ENCODE data around the gene GMFB. TPM values are rescaled to one million over a fixed set of nuclear protein-coding genes. Genes with fewer than 3 reads are reported as not detected.
"Not testable (repeated sequence)": the region's sequence is repeated elsewhere in the genome, so short reads cannot be mapped to it uniquely, and the experiment has no call there.

The GMFB gene
- total RNA-seq, 2 donors from 2014 or later: 60.0 to 60.8 TPM

- peak; percentile 98 for DNase-seq (ENCODE audit: low spot score)
- intact Hi-C loops (cut with DNase I): no loop called here
These were observed 47.6 kb downstream of the GMFB start, which contains the start of gene CNIH1 for GRCh38 chr14:54440873-54441868. Gene CNIH1 (minus strand): TSS chr14:54441374. CDS start chr14:54441327, 47 bp downstream.

GRCh38 chr14:54440476-54440872 lies 48.3 kb downstream of the GMFB start:
- intact Hi-C loops (cut with DNase I): no loop called here
- no peak for DNase-seq (ENCODE audit: low spot score)

GRCh38 chr14:54440037-54440436 lies 48.7 kb downstream of the GMFB start:
- no peak for DNase-seq (ENCODE audit: low spot score)
- intact Hi-C loops (cut with DNase I): no loop called here

GRCh38 chr14:54438703-54439102 lies 50.1 kb downstream of the GMFB start:
- intact Hi-C loops (cut with DNase I): no loop called here
- DNase-seq (ENCODE audit: low spot score): no peak

GRCh38 chr14:54437954-54438353 lies 50.8 kb downstream of the GMFB start:
- intact Hi-C loops (cut with DNase I); DNase-seq (ENCODE audit: low spot score): not testable (repeated sequence)

- DNase-seq (ENCODE audit: low spot score): no peak
- intact Hi-C loops (cut with DNase I): no loop called here
These were observed 53.2 kb downstream of the GMFB start for GRCh38 chr14:54435500-54435981.

GRCh38 chr14:54428527-54428926 lies 60.3 kb downstream of the GMFB start:
- intact Hi-C loops (cut with DNase I): no loop called here
- no peak for DNase-seq (ENCODE audit: low spot score)

- DNase-seq (ENCODE audit: low spot score): no peak
- intact Hi-C loops (cut with DNase I): no loop called here
These were observed 60.9 kb downstream of the GMFB start for GRCh38 chr14:54427871-54428270.

GRCh38 chr14:54425537-54426274 lies 63.1 kb downstream of the GMFB start:
- intact Hi-C loops (cut with DNase I): no loop called here
- DNase-seq (ENCODE audit: low spot score): no peak

- DNase-seq (ENCODE audit: low spot score): no peak
- intact Hi-C loops (cut with DNase I): no loop called here
These were observed 63.7 kb downstream of the GMFB start for GRCh38 chr14:54425068-54425467.

Other genes with a start within 250 kb of the GMFB start
- 1 to 10 TPM; 1.4 to 3.4 TPM for gene CDKN3, start 92.0 kb downstream of the GMFB start, total RNA-seq
- 100 to 1,000 TPM; 104 to 110 TPM for gene CNIH1, start 47.6 kb downstream of the GMFB start, total RNA-seq
- 10 to 100 TPM; 27.5 to 32.6 TPM for gene CGRRF1, start 20.9 kb upstream of the GMFB start, total RNA-seq
- 100 to 1,000 TPM in 1 of 2 donors, 10 to 100 TPM in 1; 80.4 to 236 TPM for gene SAMD4A, start 78.1 kb upstream of the GMFB start, total RNA-seq

Measured in posterior vena cava (tissue), 2 donors.